HG02970 (cell line): Measurements from ENCODE around the gene FAM181B.

Experiments
- ATAC-seq: cut with Tn5 transposase; IDR thresholded peaks from one replicate; pipeline ENCODE4 v1.9.1; 2021; ENCODE audit warnings: mild to moderate bottlenecking, moderate library complexity, moderate number of reproducible peaks; ENCODE audit not compliant: unreplicated experiment, low FRiP score

FAM181B gene

DNA sequence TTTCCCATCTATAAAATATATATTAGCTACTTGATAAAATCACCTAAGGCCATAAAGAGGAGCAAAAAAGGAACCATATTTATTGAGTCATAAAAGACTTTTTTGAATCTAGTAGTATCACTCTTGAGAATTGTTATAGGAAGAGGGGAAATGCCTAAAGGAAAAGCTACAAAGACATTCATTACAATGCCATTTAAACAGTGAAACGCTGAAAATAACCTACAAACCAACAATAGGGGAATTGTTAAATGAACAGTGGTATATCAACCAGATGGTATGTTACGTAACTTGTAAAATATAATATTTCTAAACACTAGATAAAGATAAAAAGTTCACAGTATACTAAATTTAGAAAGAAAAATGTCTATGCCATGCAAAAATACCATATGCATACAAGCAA lies 47.5 kb downstream of the FAM181B start:
- no peak for ATAC-seq

DNA sequence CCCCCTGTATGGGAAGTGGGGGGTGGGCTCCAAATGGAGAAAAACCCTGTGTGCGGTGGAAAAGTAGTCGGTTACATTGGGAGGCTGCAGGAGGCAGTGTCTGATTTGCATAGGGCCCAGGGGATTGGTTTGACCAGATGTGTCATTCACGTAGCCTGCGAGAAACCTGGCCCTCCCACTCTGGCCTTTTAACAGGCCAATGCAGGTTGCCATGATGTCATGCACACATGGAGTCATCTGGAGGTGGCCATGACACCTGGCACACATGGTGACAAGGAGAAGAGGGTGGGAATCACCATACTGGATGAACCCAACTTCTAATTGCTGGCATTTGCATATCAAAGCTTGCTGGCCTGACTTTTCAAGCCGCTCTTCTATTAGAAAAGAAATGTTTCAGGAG lies 50.6 kb downstream of the FAM181B start:
- ATAC-seq = no peak

DNA sequence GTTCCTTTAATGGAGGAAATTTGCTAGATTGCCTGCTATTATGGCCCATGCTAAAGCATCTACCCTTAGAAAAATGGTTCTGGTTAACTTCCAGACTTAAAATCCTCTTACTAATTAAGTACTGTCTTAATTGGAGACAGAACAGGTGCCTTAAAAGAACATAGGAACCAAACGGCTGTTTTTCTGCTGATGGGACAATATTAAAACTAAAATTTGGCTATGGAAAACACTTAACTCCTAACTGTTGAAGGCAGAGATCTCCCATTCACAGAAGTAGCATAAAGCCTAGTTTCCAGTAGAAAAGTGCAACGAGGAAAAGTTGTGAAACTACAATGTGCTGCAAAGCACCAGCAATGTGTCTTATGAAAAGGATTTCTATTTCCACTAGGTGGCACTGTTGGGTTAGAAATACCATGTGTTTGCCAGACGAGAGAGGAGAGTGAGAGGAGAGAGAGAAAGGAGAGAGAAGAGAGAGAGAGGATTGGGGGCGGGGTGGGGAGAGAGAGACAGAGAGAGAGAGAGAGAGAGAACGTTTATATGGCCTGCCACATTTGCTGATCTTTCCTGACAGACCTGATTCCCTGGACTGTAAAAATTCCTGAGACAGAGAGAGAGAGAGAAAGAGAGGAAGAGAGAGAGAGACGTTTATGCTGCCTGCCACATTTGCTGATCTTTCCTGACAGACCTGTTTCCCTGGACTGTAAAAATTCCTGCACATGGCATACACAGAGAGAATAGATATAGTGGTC lies 51.5 kb downstream of the FAM181B start:
- peak; percentile 89 for ATAC-seq

DNA sequence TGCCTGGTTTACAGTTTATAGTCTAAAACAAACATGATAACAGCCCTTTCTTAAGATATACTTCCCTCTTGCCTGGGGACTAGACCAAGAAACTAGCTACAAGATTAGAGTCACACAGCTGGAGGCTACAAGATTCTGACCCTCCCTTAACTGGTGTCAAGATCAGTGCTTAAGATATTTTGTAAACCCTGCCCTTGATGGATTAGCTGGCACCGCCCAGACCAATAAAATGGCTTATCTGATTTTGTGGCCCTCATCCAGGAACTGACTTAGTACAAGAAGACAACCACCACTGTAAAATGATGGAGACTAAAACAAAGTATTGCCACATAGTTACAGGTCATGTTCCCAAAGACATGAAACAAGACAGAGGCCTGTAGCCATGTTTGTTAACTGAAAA lies 53.4 kb downstream of the FAM181B start:
- no peak for ATAC-seq
